Measurements from ENCODE around the gene CTAGE8.
"Not testable (repeated sequence)": the region's sequence is repeated elsewhere in the genome, so short reads cannot be mapped to it uniquely, and the experiment has no call there.

Gene CTAGE8

DNA sequence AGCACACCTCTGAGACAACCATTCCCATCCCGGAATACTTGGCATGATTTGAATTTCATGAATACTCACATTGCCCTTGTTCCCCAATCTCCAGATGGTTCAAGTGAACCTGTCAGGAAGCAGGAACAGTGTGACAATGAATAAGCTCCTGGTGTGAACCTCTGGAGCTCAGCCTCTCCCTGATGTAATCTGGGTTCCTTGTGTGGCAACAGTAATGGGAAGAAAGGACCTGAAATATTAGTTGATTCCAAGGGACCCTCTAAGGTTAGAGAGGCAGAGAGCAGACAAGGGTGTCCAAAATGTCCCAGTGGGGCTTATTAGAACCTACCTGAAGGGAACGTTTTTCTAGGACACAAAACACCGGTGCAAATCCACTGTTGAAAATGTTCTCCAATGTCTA, 13.0 kb downstream of the CTAGE8 start:
- DNase-seq: no peak

DNA sequence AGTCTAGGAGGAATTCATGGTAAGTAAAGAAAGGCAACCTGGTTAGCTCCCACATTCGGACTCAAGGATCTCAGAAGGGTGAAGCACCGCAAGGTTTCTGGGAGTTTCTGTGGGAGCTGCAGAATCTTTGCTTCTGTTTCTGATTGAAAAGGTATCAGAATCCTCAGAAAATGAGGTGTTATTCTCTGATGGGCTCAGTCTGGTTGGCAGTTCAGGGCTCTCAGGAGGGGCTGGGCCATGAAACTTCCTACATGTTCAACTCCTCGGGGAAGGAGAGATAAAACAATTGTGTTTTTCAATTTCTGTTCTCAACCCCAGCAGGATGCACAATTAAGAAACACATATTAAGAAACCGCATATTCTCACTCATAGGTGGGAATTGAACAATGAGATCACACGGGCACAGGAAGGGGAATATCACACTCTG, 13.6 kb downstream of the CTAGE8 start:
- DNase-seq: no peak

GRCh38 chr7:144252307-144252706, 16.8 kb downstream of the CTAGE8 start:
- not testable (repeated sequence) for DNase-seq

DNA sequence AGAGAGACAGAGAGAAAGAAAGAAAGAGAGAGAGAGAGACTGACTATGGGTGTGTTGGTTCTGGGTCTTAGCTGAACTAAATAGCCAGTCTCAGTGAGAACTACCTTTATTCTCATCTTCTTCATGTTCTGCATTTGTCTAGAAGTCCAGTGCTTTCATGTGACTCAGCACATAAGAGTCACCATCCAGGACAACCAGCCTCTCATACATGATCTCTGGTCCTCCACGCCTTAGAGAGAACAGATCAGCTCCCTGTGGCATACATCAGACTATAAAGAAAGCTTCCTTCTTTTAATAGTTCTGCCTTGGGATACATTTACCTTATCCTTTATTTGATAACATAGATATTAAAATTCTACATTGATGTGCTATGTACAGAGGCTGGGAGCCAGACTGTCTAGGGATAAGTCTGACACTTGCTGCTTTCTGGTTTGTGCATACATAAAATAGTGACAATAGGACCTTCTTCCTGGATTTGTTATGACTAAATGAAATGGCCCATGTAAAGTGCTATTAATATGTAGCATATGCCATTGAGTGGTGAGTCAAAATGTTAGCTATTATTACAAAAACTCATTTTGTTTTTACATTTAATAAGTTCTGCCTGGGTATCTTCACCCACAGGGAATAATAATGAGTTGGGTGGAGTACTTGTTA, 21.3 kb downstream of the CTAGE8 start:
- not testable (repeated sequence) for DNase-seq

GRCh38 chr7:144246967-144247366, 22.1 kb downstream of the CTAGE8 start:
- DNase-seq: not testable (repeated sequence)

GRCh38 chr7:144245372-144245771, 23.7 kb downstream of the CTAGE8 start:
- not testable (repeated sequence) for DNase-seq

DNA sequence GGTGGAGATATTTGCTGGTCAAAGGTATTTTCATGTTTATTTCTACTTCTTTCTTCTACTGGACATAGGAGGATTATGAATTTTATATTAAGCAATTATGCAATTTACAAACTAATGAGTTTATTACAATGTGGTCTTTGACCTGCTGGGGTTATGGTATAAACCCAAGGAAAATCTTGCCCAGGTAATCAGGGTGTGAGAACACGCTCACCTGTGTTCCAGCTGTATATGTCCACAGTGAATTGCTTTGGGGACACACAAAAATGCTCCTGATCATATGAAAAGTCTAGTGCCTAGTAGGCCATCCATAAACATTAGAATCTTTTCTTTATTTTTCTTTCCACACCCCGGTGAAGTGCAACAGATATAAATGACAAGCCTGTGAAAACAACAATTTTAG, 29.7 kb downstream of the CTAGE8 start, which contains the start of gene OR2A42:
Gene OR2A42 (minus strand): TSS at position 241 of the 400 bp plus-strand sequence. CDS start 6,762 bp downstream, outside the sequence.
- DNase-seq: not testable (repeated sequence)

GRCh38 chr7:144238530-144239082, 30.5 kb downstream of the CTAGE8 start:
- DNase-seq: not testable (repeated sequence)

DNA sequence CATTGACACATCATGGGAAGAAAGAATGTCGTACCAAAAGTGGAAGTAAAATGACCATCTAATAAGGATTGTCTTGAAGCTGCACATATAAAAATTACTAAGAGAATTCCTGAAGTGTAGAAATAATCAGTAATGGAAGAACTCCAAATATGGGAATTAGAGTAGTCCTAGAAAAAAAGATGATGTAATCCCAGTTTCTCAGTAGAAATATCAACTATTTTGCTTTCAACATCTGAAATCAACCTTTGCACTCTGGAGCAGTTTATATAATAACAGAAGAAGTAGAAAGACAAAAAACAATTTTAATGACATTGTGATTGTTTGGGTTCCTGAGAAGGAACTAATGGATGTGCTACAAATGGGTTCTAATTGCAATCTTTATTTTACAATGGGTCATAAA, 36.0 kb downstream of the CTAGE8 start:
- not testable (repeated sequence) for DNase-seq

DNA sequence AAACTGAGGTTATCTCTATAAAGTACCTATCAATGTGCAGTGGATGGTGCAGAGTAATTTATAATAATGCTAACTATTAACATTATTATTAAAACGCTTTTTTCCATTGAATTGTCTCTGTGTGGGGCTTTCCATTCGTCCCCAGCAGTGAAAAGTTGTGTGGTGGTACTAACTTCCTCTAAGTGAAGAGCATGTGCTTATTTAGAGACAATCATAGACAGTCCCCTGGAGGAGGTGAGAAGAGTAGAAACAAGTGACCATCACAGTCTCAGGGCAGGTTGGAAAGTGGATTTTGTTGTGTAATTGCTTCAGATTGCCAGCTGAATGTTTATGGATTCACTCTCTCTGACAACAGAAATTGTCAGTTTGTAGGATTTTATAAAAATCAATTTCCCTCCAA, 38.1 kb downstream of the CTAGE8 start:
- not testable (repeated sequence) for DNase-seq

GRCh38 chr7:144228810-144229209, 40.3 kb downstream of the CTAGE8 start:
- not testable (repeated sequence) for DNase-seq

DNA sequence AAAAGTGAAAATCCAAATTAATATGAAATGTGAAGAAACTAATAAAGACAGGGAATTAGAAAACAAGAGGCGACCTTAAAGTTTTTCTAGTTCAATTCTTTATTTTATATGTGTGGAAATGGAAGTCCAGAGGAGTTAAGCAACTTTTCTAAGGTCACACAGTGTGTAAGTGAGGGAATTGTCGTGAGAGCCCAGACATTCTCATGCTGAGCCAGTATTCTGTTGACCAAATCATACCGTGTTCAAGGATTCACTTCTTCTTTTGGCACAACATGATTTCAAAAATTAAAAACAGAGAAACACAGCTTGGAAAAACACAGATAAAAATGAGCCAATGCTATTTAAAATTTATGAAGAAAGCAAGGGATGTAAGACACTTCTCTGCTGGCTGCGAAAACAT, 42.2 kb downstream of the CTAGE8 start:
- DNase-seq: not testable (repeated sequence)

GRCh38 chr7:144223675-144224074, 45.4 kb downstream of the CTAGE8 start:
- DNase-seq: not testable (repeated sequence)

DNA sequence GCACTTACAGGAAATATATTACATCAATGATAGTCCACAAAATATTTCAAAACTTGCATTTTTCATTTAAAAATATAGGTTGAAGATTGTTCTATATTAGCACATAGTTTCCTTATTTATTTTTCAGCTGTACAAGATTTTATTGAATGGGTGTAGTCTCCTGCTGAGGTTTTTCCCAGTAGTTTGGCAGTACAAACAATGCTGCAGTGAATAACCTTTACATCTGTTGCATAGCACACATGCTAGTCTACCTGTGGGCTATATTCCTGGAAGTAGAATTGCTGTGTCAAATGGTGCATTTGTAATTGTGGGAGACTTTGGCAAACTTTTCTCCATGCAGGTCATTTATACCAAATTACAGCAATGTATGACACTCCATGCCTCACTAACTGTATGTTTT, 48.6 kb downstream of the CTAGE8 start:
- DNase-seq: not testable (repeated sequence)

GRCh38 chr7:144219149-144219548, 49.9 kb downstream of the CTAGE8 start:
- not testable (repeated sequence) for DNase-seq

DNA sequence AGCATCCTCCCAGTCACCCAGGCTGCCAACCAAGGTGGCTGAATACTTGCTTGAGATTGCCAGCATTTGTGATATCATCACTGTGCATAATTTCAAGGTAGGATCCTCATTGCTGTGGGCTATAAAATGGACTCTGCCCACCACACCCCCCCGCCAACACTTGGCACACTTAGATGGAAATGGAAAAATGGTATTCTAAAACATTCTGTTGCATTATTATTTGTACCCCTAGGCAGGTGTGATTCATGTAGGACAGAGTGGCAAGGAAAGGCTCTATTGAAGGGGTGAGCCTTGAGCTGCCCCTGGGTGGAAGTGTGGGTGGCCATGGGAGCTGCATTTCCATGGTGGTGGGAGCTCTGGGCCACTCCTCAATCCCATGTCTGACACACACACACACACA, 50.5 kb downstream of the CTAGE8 start:
- DNase-seq: not testable (repeated sequence)

GRCh38 chr7:144217200-144217599, 51.9 kb downstream of the CTAGE8 start:
- not testable (repeated sequence) for DNase-seq
